Osteocyte (in vitro differentiated cells): ENCODE measurements around the gene SH3RF3. TPM values are rescaled to one million over a fixed set of nuclear protein-coding genes. Genes with fewer than 3 reads are reported as not detected.
A peak's percentile ranks its signal among the peaks of the same experiment; 100 is the strongest.

Experiments used
- DNase-seq: peaks from one replicate; pipeline ENCODE4 v3.0.0; 2021; ENCODE audit warnings: mixed read lengths; ENCODE audit not compliant: unreplicated experiment; ENCODE audit errors: extremely low spot score
- H3K27ac Mint-ChIP-seq: one replicate; pipeline ENCODE4 v1.8.0; 2021; ENCODE audit warnings: mild to moderate bottlenecking, mixed read lengths; ENCODE audit not compliant: unreplicated experiment
- H3K27me3 Mint-ChIP-seq: one replicate; pipeline ENCODE4 v1.8.0; 2021; ENCODE audit warnings: mixed read lengths; ENCODE audit not compliant: unreplicated experiment
- H3K36me3 Mint-ChIP-seq: one replicate; pipeline ENCODE4 v1.8.0; 2021; ENCODE audit warnings: mixed read lengths; ENCODE audit not compliant: unreplicated experiment
- H3K4me1 Mint-ChIP-seq: one replicate; pipeline ENCODE4 v1.8.0; 2021; ENCODE audit warnings: mixed read lengths; ENCODE audit not compliant: unreplicated experiment
- H3K4me3 Mint-ChIP-seq: one replicate; pipeline ENCODE4 v1.8.0; 2021; ENCODE audit warnings: mild to moderate bottlenecking, moderate library complexity, mixed read lengths; ENCODE audit not compliant: unreplicated experiment
- H3K9me3 Mint-ChIP-seq: one replicate; pipeline ENCODE4 v1.8.0; 2021; ENCODE audit warnings: mixed read lengths; ENCODE audit not compliant: unreplicated experiment
- total RNA-seq: library from RNA; stranded (reverse); gene quantifications from 2 replicates; pipeline ENCODE4 v1.2.1, GENCODE V29; 2021
- TF ChIP-seq, protein P1 (sequence below): fragments of 200-600 bp; sonication (generic); IDR thresholded peaks from 2 replicates; pipeline ENCODE4 v1.5.0; 2021; ENCODE audit warnings: antibody characterized with exemption, mild to moderate bottlenecking, moderate library complexity

The SH3RF3 gene
- total RNA-seq, 1 donor from 2014 or later = 79.4 TPM

DNA sequence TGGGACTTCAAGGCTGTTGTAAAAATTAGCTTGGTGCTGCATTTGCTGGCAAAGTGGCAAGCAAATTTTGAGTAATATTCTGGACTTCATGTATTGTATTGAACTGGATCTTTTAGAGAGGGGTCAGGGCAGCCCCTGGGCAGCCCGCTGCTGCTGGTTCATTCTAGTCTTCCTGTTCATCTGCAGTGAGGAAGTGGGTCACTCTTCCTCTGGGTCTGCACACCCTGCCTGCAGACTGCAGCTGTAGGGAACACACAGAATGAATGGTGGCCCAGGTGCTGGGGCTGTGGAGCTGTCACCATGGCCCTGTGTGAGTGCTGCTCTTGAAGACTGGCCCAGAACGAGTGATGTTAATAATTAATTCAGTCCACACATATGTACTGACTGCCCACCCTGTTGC is 9.4 kb downstream of the SH3RF3 start:
- TF ChIP-seq, protein P1, sequence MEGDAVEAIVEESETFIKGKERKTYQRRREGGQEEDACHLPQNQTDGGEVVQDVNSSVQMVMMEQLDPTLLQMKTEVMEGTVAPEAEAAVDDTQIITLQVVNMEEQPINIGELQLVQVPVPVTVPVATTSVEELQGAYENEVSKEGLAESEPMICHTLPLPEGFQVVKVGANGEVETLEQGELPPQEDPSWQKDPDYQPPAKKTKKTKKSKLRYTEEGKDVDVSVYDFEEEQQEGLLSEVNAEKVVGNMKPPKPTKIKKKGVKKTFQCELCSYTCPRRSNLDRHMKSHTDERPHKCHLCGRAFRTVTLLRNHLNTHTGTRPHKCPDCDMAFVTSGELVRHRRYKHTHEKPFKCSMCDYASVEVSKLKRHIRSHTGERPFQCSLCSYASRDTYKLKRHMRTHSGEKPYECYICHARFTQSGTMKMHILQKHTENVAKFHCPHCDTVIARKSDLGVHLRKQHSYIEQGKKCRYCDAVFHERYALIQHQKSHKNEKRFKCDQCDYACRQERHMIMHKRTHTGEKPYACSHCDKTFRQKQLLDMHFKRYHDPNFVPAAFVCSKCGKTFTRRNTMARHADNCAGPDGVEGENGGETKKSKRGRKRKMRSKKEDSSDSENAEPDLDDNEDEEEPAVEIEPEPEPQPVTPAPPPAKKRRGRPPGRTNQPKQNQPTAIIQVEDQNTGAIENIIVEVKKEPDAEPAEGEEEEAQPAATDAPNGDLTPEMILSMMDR = no peak
- Mint-ChIP-seq H3K4me1 (peaks cover 90% of the 10 kb centered on the region), H3K9me3 (no peaks in the 10 kb centered on the region), H3K27ac (peak overlapping the region; percentile 50), H3K27me3 (no peaks in the 10 kb centered on the region), H3K36me3 (peaks cover 5% of the 10 kb centered on the region), H3K4me3 (no peak overlapping the region)
- DNase-seq = no peak

GRCh38 chr2:109139002-109139401 is 10.0 kb downstream of the SH3RF3 start:
- peaks cover 5% of the 10 kb centered on the region for H3K36me3 Mint-ChIP-seq
- H3K9me3 Mint-ChIP-seq = no peaks in the 10 kb centered on the region
- TF ChIP-seq, protein P1 = no peak
- no peak for DNase-seq
- H3K4me1 Mint-ChIP-seq = peaks cover 87% of the 10 kb centered on the region
- no peak overlapping the region for H3K4me3 Mint-ChIP-seq
- H3K27me3 Mint-ChIP-seq = no peaks in the 10 kb centered on the region
- H3K27ac Mint-ChIP-seq = no peak overlapping the region

GRCh38 chr2:109139865-109140396 is 10.9 kb downstream of the SH3RF3 start:
- Mint-ChIP-seq H3K27me3 (no peaks in the 10 kb centered on the region), H3K4me3 (no peak overlapping the region), H3K9me3 (no peaks in the 10 kb centered on the region), H3K4me1 (peaks cover 85% of the 10 kb centered on the region), H3K36me3 (peaks cover 5% of the 10 kb centered on the region), H3K27ac (peak overlapping the region; percentile 18)
- DNase-seq = no peak
- TF ChIP-seq, protein P1 = no peak

- peaks cover 7% of the 10 kb centered on the region for H3K36me3 Mint-ChIP-seq
- H3K4me3 Mint-ChIP-seq = no peak overlapping the region
- peak overlapping the region; percentile 57 for H3K27ac Mint-ChIP-seq
- DNase-seq = no peak
- no peaks in the 10 kb centered on the region for H3K27me3 Mint-ChIP-seq
- TF ChIP-seq, protein P1 = no peak
- H3K4me1 Mint-ChIP-seq = peaks cover 78% of the 10 kb centered on the region
- no peaks in the 10 kb centered on the region for H3K9me3 Mint-ChIP-seq
Measured at GRCh38 chr2:109141006-109141600, 12.1 kb downstream of the SH3RF3 start.

- peaks cover 7% of the 10 kb centered on the region for H3K36me3 Mint-ChIP-seq
- H3K9me3 Mint-ChIP-seq = no peaks in the 10 kb centered on the region
- H3K4me1 Mint-ChIP-seq = peaks cover 75% of the 10 kb centered on the region
- no peak overlapping the region for H3K4me3 Mint-ChIP-seq
- H3K27me3 Mint-ChIP-seq = no peaks in the 10 kb centered on the region
- TF ChIP-seq, protein P1 = no peak
- no peak for DNase-seq
- no peak overlapping the region for H3K27ac Mint-ChIP-seq
Measured at GRCh38 chr2:109141727-109142283, 12.8 kb downstream of the SH3RF3 start.
